Panc1 (cell line): ENCODE results near the gene CDK17.

ENCODE experiments used
- CTCF ChIP-seq: fragments of 450-650 bp; IDR thresholded peaks from 2 replicates; pipeline ENCODE4 v1.5.1; 2017; ENCODE audit warnings: mild to moderate bottlenecking
- POLR2AphosphoS5 ChIP-seq: IDR thresholded peaks from 2 replicates; pipeline ENCODE4 v1.6.1; 2012; ENCODE audit warnings: mild to moderate bottlenecking, low read depth, low read length, moderate library complexity
- REST ChIP-seq, 2 experiments: IDR thresholded peaks; 2 replicates each; pipeline ENCODE4 v1.6.1; 2011 to 2012; ENCODE audit warnings: low read depth in 2 of 2, control low read depth in 1 of 2, low read length in 1 of 2, mild to moderate bottlenecking in 1 of 2, moderate library complexity in 1 of 2; ENCODE audit not compliant: insufficient read depth in 1 of 2
- SIN3A ChIP-seq: IDR thresholded peaks from 2 replicates; pipeline ENCODE4 v1.6.1; 2012; ENCODE audit warnings: low read depth, mild to moderate bottlenecking, low read length, moderate library complexity, borderline replicate concordance; ENCODE audit not compliant: insufficient read depth

GRCh38 chr12:96396209-96396608 is 4.0 kb downstream of the CDK17 start:
- TF ChIP-seq SIN3A (no peak), REST (IDR thresholded peaks at IDR 0.05; ENCODE audit: insufficient read depth in 1 of 2, low read depth in 2 of 2, low read length in 1 of 2) (no peak), CTCF (no peak), POLR2AphosphoS5 (no peak)
